ENCODE results near the gene TTC21B. TPM values are rescaled to one million over a fixed set of nuclear protein-coding genes. Genes with fewer than 3 reads are reported as not detected.

TTC21B gene
- polyA plus RNA-seq, 3 donors: 3.1 to 6.7 (median 3.8) TPM

DNA sequence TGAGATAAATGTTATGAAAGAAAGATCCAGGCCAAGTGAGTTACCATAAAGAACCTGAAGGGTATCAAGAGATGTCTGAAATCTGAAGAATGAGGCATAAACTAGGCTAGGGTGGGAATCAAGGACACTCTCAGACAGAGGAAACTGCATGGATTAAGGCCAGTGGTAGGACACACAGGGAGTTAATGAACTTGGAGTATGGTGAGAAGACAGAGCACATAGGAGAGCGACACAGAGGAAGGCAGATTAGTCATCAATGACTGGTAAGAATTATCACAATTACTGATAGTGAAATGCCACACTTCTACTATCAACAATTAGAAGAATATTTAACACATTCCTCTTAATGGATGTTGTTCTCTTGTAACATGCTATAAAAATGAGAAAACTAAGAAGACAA is 76.9 kb downstream of the TTC21B start:
- no peak overlapping the region for H3K4me3 ChIP-seq (replicated peaks in 1 of 3; ENCODE audit: low read depth in 2 of 3, low read length in 3 of 3)
- H3K27me3 Mint-ChIP-seq (ENCODE audit: low read depth in 3 of 3): no peaks in the 10 kb centered on the region
- no peaks in the 10 kb centered on the region for H3K79me2 ChIP-seq (ENCODE audit: insufficient read depth, low read length)
- no peaks in the 10 kb centered on the region for H3K9me3 Mint-ChIP-seq
- no peak overlapping the region for H3K4me2 ChIP-seq (replicated peaks; ENCODE audit: extremely low read depth, low read length, poor library complexity, severe bottlenecking)
- peaks cover 5 to 23% of the 10 kb centered on the region in 2 donors for H3K36me3 ChIP-seq (replicated peaks in 1 of 2; ENCODE audit: control insufficient read depth in 1 of 2, insufficient read depth in 2 of 2, low read length in 2 of 2)
- no peaks in the 10 kb centered on the region for H3K9me3 ChIP-seq (replicated peaks in 1 of 2; ENCODE audit: control insufficient read depth in 1 of 2, insufficient read depth in 1 of 2, low read length in 2 of 2)
- H3K27ac Mint-ChIP-seq: peak overlapping the region; percentile 47 to 92 (median 81)
- H3K4me1 Mint-ChIP-seq: peaks cover 26% of the 10 kb centered on the region
- H3K27me3 ChIP-seq (ENCODE audit: control insufficient read depth in 2 of 2, insufficient read depth in 2 of 2, low read length in 2 of 2): no peaks in the 10 kb centered on the region
- no CpG with 5 or more reads among the region's 1 CpG for WGBS (ENCODE audit: insufficient coverage)
- H3K9ac ChIP-seq (ENCODE audit: insufficient read depth, low read length, poor library complexity, severe bottlenecking): no peak overlapping the region
- no peaks in the 10 kb centered on the region for H4K20me1 ChIP-seq (ENCODE audit: insufficient read depth, low read length)
- H3K36me3 Mint-ChIP-seq: peaks cover 12 to 20% of the 10 kb centered on the region in 2 donors
- H3K27ac ChIP-seq (ENCODE audit: low read depth in 1 of 2, low read length in 2 of 2): peak overlapping the region in 1 of 2 donors; percentile 81
- TF ChIP-seq, protein P1, sequence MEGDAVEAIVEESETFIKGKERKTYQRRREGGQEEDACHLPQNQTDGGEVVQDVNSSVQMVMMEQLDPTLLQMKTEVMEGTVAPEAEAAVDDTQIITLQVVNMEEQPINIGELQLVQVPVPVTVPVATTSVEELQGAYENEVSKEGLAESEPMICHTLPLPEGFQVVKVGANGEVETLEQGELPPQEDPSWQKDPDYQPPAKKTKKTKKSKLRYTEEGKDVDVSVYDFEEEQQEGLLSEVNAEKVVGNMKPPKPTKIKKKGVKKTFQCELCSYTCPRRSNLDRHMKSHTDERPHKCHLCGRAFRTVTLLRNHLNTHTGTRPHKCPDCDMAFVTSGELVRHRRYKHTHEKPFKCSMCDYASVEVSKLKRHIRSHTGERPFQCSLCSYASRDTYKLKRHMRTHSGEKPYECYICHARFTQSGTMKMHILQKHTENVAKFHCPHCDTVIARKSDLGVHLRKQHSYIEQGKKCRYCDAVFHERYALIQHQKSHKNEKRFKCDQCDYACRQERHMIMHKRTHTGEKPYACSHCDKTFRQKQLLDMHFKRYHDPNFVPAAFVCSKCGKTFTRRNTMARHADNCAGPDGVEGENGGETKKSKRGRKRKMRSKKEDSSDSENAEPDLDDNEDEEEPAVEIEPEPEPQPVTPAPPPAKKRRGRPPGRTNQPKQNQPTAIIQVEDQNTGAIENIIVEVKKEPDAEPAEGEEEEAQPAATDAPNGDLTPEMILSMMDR (IDR thresholded peaks at IDR 0.05): no peak
- H3K4me3 Mint-ChIP-seq: no peak overlapping the region
- intact Hi-C loops (cut with micrococcal nuclease): loop anchor here in 1 of 2 donors (5.0 kb wide), 1 partner anchor 474 kb away; no protein-coding TSS in a partner anchor
- H2AFZ ChIP-seq (ENCODE audit: insufficient read depth, low read depth, low read length, poor library complexity, severe bottlenecking): peak overlapping the region; percentile 48
- peaks cover 20 to 33% of the 10 kb centered on the region in 2 donors for H3K4me1 ChIP-seq (ENCODE audit: control insufficient read depth in 1 of 2, insufficient read depth in 2 of 2, low read length in 2 of 2)
- DNase-seq: peak in 2 of 3 donors; percentile 12 to 37

DNA sequence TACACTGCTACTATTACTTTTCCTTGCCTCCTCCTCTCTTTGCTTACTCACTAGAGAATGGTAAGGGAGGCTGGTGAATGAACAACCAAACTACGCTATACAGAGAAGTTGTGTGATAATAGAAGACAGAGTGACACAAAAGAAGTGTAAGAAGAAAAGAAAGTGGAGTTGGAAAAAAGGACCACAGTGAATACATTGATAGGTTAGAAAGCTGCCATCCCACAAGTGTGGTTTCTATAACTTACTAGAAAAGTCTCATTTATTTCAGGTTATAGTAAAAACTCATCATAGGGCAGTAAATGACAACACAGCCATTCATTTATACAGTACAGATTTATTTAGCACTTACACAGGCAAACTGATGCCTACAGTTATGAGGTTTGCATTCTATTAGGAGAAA is 77.3 kb downstream of the TTC21B start:
- Mint-ChIP-seq H3K4me3 (no peak overlapping the region), H3K9me3 (no peaks in the 10 kb centered on the region), H3K36me3 (peaks cover 10 to 18% of the 10 kb centered on the region in 2 donors), H3K27me3 (ENCODE audit: low read depth in 3 of 3) (no peaks in the 10 kb centered on the region), H3K4me1 (peaks cover 26% of the 10 kb centered on the region), H3K27ac (peak overlapping the region in 6 of 7 donors; percentile 28 to 92 (median 76))
- H3K27ac ChIP-seq (ENCODE audit: low read depth in 1 of 2, low read length in 2 of 2): peak overlapping the region in 1 of 2 donors; percentile 81
- no peak overlapping the region for H3K4me3 ChIP-seq (replicated peaks in 1 of 3; ENCODE audit: low read depth in 2 of 3, low read length in 3 of 3)
- peak overlapping the region; percentile 48 for H2AFZ ChIP-seq (ENCODE audit: insufficient read depth, low read depth, low read length, poor library complexity, severe bottlenecking)
- H3K9ac ChIP-seq (ENCODE audit: insufficient read depth, low read length, poor library complexity, severe bottlenecking): no peak overlapping the region
- intact Hi-C loops (cut with micrococcal nuclease): loop anchor here in 1 of 2 donors (5.0 kb wide), 1 partner anchor 474 kb away; no protein-coding TSS in a partner anchor
- TF ChIP-seq, protein P1 (IDR thresholded peaks at IDR 0.05): no peak
- no peaks in the 10 kb centered on the region for H4K20me1 ChIP-seq (ENCODE audit: insufficient read depth, low read length)
- no peak overlapping the region for H3K4me2 ChIP-seq (replicated peaks; ENCODE audit: extremely low read depth, low read length, poor library complexity, severe bottlenecking)
- peaks cover 5 to 20% of the 10 kb centered on the region in 2 donors for H3K36me3 ChIP-seq (replicated peaks in 1 of 2; ENCODE audit: control insufficient read depth in 1 of 2, insufficient read depth in 2 of 2, low read length in 2 of 2)
- H3K79me2 ChIP-seq (ENCODE audit: insufficient read depth, low read length): no peaks in the 10 kb centered on the region
- H3K4me1 ChIP-seq (ENCODE audit: control insufficient read depth in 1 of 2, insufficient read depth in 2 of 2, low read length in 2 of 2): peaks cover 20 to 33% of the 10 kb centered on the region in 2 donors
- H3K9me3 ChIP-seq (replicated peaks in 1 of 2; ENCODE audit: control insufficient read depth in 1 of 2, insufficient read depth in 1 of 2, low read length in 2 of 2): no peaks in the 10 kb centered on the region
- DNase-seq: no peak
- H3K27me3 ChIP-seq (ENCODE audit: control insufficient read depth in 2 of 2, insufficient read depth in 2 of 2, low read length in 2 of 2): no peaks in the 10 kb centered on the region
- WGBS (ENCODE audit: insufficient coverage): no CpG with 5 or more reads among the region's 1 CpG
